ENCODE data around the gene VAV1. TPM values are rescaled to one million over a fixed set of nuclear protein-coding genes. Genes with fewer than 3 reads are reported as not detected.

Gene VAV1
- total and polyA plus RNA-seq, 10 of the 15 experiments (the other 5 are each of a cell fraction or from before 2014, with no cell fraction given): 1.6 to 76.8 (median 40.7) TPM

DNA sequence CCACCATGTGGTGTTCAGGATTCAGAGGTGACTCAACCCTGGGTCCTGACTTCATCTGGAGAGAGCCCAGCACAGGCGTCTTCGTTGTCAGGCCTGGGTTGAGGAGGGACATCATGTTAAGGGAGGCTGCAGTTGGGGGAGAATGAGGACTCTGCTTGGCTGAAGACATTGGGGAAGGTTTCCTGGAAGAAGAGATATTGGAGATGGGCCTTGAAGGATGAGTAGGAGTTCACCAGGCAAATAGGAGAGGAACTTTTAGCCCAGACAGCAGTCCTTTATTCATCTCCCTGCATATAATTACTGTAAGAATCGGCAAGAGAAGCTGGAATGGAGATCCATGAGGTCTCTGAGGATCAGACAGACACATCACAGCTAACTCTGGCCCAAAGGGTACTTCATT lies 38.9 kb downstream of the VAV1 start (continued):
- TF ChIP-seq, protein P1, sequence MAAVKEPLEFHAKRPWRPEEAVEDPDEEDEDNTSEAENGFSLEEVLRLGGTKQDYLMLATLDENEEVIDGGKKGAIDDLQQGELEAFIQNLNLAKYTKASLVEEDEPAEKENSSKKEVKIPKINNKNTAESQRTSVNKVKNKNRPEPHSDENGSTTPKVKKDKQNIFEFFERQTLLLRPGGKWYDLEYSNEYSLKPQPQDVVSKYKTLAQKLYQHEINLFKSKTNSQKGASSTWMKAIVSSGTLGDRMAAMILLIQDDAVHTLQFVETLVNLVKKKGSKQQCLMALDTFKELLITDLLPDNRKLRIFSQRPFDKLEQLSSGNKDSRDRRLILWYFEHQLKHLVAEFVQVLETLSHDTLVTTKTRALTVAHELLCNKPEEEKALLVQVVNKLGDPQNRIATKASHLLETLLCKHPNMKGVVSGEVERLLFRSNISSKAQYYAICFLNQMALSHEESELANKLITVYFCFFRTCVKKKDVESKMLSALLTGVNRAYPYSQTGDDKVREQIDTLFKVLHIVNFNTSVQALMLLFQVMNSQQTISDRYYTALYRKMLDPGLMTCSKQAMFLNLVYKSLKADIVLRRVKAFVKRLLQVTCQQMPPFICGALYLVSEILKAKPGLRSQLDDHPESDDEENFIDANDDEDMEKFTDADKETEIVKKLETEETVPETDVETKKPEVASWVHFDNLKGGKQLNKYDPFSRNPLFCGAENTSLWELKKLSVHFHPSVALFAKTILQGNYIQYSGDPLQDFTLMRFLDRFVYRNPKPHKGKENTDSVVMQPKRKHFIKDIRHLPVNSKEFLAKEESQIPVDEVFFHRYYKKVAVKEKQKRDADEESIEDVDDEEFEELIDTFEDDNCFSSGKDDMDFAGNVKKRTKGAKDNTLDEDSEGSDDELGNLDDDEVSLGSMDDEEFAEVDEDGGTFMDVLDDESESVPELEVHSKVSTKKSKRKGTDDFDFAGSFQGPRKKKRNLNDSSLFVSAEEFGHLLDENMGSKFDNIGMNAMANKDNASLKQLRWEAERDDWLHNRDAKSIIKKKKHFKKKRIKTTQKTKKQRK (IDR thresholded peaks at IDR 0.05; ENCODE audit: low read depth, low read length): no peak
- TF ChIP-seq KAT2A (conservative IDR thresholded peaks at IDR 0.05; ENCODE audit: control insufficient read depth, low read depth, low read length) (no peak), JUND (IDR thresholded peaks at IDR 0.05; ENCODE audit: low read depth, low read length) (no peak), NR2C2 (IDR thresholded peaks at IDR 0.05; ENCODE audit: borderline replicate concordance, control insufficient read depth, insufficient read length, low read depth) (no peak)

DNA sequence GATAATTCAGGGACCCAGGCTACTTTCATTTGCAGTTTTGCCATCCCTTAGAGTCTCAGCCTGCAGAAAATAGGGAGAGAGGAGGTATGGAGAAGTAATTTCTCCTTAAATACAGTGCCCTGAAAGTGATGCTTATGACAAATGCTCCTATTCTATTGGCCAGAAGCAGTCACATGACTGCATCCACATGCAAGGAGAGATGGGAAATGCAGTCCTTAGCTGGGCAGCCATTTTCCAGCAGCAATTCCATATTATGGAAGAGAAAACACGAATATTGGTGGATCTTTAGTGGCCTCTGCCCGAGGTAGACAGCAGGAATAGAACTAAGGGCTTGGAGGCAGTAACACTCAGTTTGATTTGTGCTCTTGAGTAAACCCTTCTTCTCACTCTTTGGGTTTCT lies 39.4 kb downstream of the VAV1 start:
- no peak overlapping the region for H3K4me2 ChIP-seq (ENCODE audit: control insufficient read depth, insufficient read depth)
- TF ChIP-seq, protein P2, sequence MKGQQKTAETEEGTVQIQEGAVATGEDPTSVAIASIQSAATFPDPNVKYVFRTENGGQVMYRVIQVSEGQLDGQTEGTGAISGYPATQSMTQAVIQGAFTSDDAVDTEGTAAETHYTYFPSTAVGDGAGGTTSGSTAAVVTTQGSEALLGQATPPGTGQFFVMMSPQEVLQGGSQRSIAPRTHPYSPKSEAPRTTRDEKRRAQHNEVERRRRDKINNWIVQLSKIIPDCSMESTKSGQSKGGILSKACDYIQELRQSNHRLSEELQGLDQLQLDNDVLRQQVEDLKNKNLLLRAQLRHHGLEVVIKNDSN (IDR thresholded peaks at IDR 0.05; ENCODE audit: borderline replicate concordance, extremely low read length, insufficient read depth, low read depth, low read length): peak; percentile 73
- TF ChIP-seq, protein P3, sequence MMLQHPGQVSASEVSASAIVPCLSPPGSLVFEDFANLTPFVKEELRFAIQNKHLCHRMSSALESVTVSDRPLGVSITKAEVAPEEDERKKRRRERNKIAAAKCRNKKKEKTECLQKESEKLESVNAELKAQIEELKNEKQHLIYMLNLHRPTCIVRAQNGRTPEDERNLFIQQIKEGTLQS (IDR thresholded peaks at IDR 0.05; ENCODE audit: borderline replicate concordance, extremely low read depth, low read depth, low read length): peak; percentile 64; the same call in 1 of the 2 replicates
- TF ChIP-seq HCFC1 (IDR thresholded peaks at IDR 0.05; ENCODE audit: low read length) (peak; percentile 73), YY1 (IDR thresholded peaks at IDR 0.05; ENCODE audit: low read depth, low read length) (peak; percentile 96), SIX5 (IDR thresholded peaks at IDR 0.05; ENCODE audit: low read depth, low read length, severe bottlenecking) (peak; percentile 74), GABPA (IDR thresholded peaks at IDR 0.05; ENCODE audit: low read depth) (no peak), SUPT20H (IDR thresholded peaks at IDR 0.05; ENCODE audit: borderline replicate concordance, control insufficient read depth, low read depth, low read length) (no peak), IKZF1 (conservative IDR thresholded peaks at IDR 0.05) (0 out of 2 replicates have a peak, but pooled peaks have one; percentile 11), CREB1 (IDR thresholded peaks at IDR 0.05; ENCODE audit: low read depth) (peak; percentile 61; the same call in 1 of the 2 replicates), ZNF384 (IDR thresholded peaks at IDR 0.05; ENCODE audit: borderline replicate concordance, low read depth, low read length) (no peak), RAD51 (IDR thresholded peaks at IDR 0.05) (peak; percentile 74; the same call in 1 of the 2 replicates)
- TF ChIP-seq, protein P4, sequence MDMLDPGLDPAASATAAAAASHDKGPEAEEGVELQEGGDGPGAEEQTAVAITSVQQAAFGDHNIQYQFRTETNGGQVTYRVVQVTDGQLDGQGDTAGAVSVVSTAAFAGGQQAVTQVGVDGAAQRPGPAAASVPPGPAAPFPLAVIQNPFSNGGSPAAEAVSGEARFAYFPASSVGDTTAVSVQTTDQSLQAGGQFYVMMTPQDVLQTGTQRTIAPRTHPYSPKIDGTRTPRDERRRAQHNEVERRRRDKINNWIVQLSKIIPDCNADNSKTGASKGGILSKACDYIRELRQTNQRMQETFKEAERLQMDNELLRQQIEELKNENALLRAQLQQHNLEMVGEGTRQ (IDR thresholded peaks at IDR 0.05; ENCODE audit: borderline replicate concordance, low read depth, low read length): peak; percentile 29; the same call in 1 of the 2 replicates
- H3K36me3 ChIP-seq (ENCODE audit: control insufficient read depth in 2 of 2, insufficient read depth in 2 of 2, low read length in 1 of 2): peaks cover 7 to 10% of the 10 kb centered on the region in 2 experiments
- H3K79me2 ChIP-seq (ENCODE audit: control insufficient read depth, insufficient read depth, low read length): peaks cover 34% of the 10 kb centered on the region
- CTCF ChIA-PET: interaction anchor here (0.6 to 1.0 kb wide), 2 partner anchors 8 to 351 kb away, joined by 3 read pairs; no protein-coding TSS in a partner anchor
- RAD21 ChIA-PET (ENCODE audit: unreplicated experiment): no interaction called here
- 90% methylated on average over 2 of the region's 2 CpGs for WGBS (ENCODE audit: insufficient coverage, insufficient replicate concordance, low lambda C conversion rate, missing lambda C conversion rate)
- POLR2A ChIA-PET: interaction anchor here (0.6 kb wide), 1 partner anchor 14 kb away, joined by 3 read pairs; no protein-coding TSS in a partner anchor
- no peak overlapping the region for H3K9ac ChIP-seq (ENCODE audit: control insufficient read depth, insufficient read depth, low read length)
- peak; percentile 12 for DNase-seq (ENCODE audit: low read depth, low spot score)
- H3K9me3 ChIP-seq (replicated peaks; ENCODE audit: control insufficient read depth, insufficient read depth, low read length): peaks cover 4% of the 10 kb centered on the region
- no TSS peak for BruUV-seq (replicated peaks)
- H3K4me1 ChIP-seq (ENCODE audit: control insufficient read depth, insufficient read depth, low read length): no peaks in the 10 kb centered on the region
- H3K27ac ChIP-seq (ENCODE audit: control insufficient read depth, insufficient read depth): no peak overlapping the region
- no peaks in the 10 kb centered on the region for H4K20me1 ChIP-seq (ENCODE audit: control insufficient read depth, insufficient read depth)
- no peak overlapping the region for H3K4me3 ChIP-seq
- intact Hi-C loops (cut with micrococcal nuclease; ENCODE audit: unreplicated experiment) (no loop called here), in situ Hi-C loops (cut with MboI) (no loop called here)
- no peak overlapping the region for H2AFZ ChIP-seq (ENCODE audit: control insufficient read depth, low read depth, low read length)
- H3K27me3 ChIP-seq (replicated peaks in 1 of 2; ENCODE audit: control insufficient read depth in 2 of 2, insufficient read depth in 2 of 2, low read length in 1 of 2): no peaks in the 10 kb centered on the region
- no peak for FAIRE-seq
- SMC1A ChIA-PET (ENCODE audit: uncharacterized antibody, unreplicated experiment): interaction anchor here (1.0 kb wide), 1 partner anchor 9 kb away, joined by 5 read pairs; no protein-coding TSS in a partner anchor
- ATAC-seq: peak; percentile 65; the same call in 2 of the 3 replicates

All from GM12878 (cell line).